H9 (cell line): ENCODE results near the gene OSTN. TPM values are rescaled to one million over a fixed set of nuclear protein-coding genes. Genes with fewer than 3 reads are reported as not detected.

Experiments
- DNase-seq: peaks from one replicate; pipeline ENCODE4 v3.0.0-alpha.2; 2017
- H2AFZ ChIP-seq: one replicate; pipeline ENCODE4 v1.6.1; 2013; ENCODE audit warnings: mild to moderate bottlenecking, low read length, control low read depth, moderate library complexity
- H2AK5ac ChIP-seq: 2 replicates; pipeline ENCODE4 v1.6.1; 2013; ENCODE audit warnings: low read length, control low read depth, mixed read lengths; ENCODE audit not compliant: insufficient read length
- H2BK120ac ChIP-seq: one replicate; pipeline ENCODE4 v1.6.1; 2013; ENCODE audit warnings: low read depth, mild to moderate bottlenecking, low read length, control low read depth, inconsistent platforms; ENCODE audit not compliant: poor library complexity, severe bottlenecking
- H2BK12ac ChIP-seq: 2 replicates; pipeline ENCODE4 v1.6.1; 2013; ENCODE audit warnings: low read length, control low read depth, mixed read lengths, low read depth; ENCODE audit not compliant: insufficient read length
- H2BK15ac ChIP-seq: 2 replicates; pipeline ENCODE4 v1.6.1; 2013; ENCODE audit warnings: low read depth, low read length, control low read depth
- H2BK20ac ChIP-seq: one replicate; pipeline ENCODE4 v1.6.1; 2013; ENCODE audit warnings: low read depth, mild to moderate bottlenecking, low read length, control low read depth, inconsistent platforms; ENCODE audit not compliant: poor library complexity, severe bottlenecking
- H2BK5ac ChIP-seq: 2 replicates; pipeline ENCODE4 v1.6.1; 2013; ENCODE audit warnings: low read length, control low read depth, mixed read lengths; ENCODE audit not compliant: insufficient read length
- H3K14ac ChIP-seq: 2 replicates; pipeline ENCODE4 v1.6.1; 2013; ENCODE audit warnings: low read length, control low read depth; ENCODE audit not compliant: insufficient read depth
- H3K18ac ChIP-seq: 2 replicates; pipeline ENCODE4 v1.6.1; 2013; ENCODE audit warnings: low read depth, mild to moderate bottlenecking, mixed read lengths, low read length, control low read depth; ENCODE audit not compliant: insufficient read length
- H3K23ac ChIP-seq: 2 replicates; pipeline ENCODE4 v1.6.1; 2013; ENCODE audit warnings: low read length, control low read depth, mixed read lengths, low read depth; ENCODE audit not compliant: insufficient read length
- H3K23me2 ChIP-seq: 2 replicates; pipeline ENCODE4 v1.6.1; 2013; ENCODE audit warnings: low read depth, mild to moderate bottlenecking, mixed read lengths, low read length, control low read depth; ENCODE audit not compliant: insufficient read length, poor library complexity, severe bottlenecking
- H3K27ac ChIP-seq: 2 replicates; pipeline ENCODE4 v1.5.1; 2013; ENCODE audit warnings: low read length, control low read depth, mixed read lengths, low read depth; ENCODE audit not compliant: insufficient read length
- H3K27me3 ChIP-seq: 2 replicates; pipeline ENCODE4 v1.6.1; 2013; ENCODE audit warnings: low read length, control low read depth, inconsistent platforms; ENCODE audit not compliant: insufficient read depth
- H3K4ac ChIP-seq: 2 replicates; pipeline ENCODE4 v1.6.1; 2013; ENCODE audit warnings: low read depth, mild to moderate bottlenecking, control low read depth, inconsistent platforms, low read length, moderate library complexity
- H3K4me1 ChIP-seq: 2 replicates; pipeline ENCODE4 v1.6.1; 2013; ENCODE audit warnings: low read length, control low read depth, inconsistent platforms; ENCODE audit not compliant: insufficient read depth
- H3K4me2 ChIP-seq: 2 replicates; pipeline ENCODE4 v1.6.1; 2013; ENCODE audit warnings: low read length, control low read depth, mixed read lengths; ENCODE audit not compliant: insufficient read length, insufficient read depth
- H3K56ac ChIP-seq: 2 replicates; pipeline ENCODE4 v1.6.1; 2013; ENCODE audit warnings: low read depth, mild to moderate bottlenecking, mixed read lengths, low read length, control low read depth; ENCODE audit not compliant: insufficient read length
- H3K79me1 ChIP-seq: 2 replicates; pipeline ENCODE4 v1.6.1; 2013; ENCODE audit warnings: low read depth, mild to moderate bottlenecking, moderate library complexity, low read length, control low read depth, inconsistent platforms; ENCODE audit not compliant: insufficient read depth, poor library complexity, severe bottlenecking
- H3K79me2 ChIP-seq: 2 replicates; pipeline ENCODE4 v1.6.1; 2013; ENCODE audit warnings: low read length, control low read depth, inconsistent platforms; ENCODE audit not compliant: insufficient read depth
- H3K9ac ChIP-seq: 2 replicates; pipeline ENCODE4 v1.6.1; 2013; ENCODE audit warnings: low read length, control low read depth, mixed read lengths; ENCODE audit not compliant: insufficient read length; ENCODE audit errors: extremely low read depth
- H3K9me3 ChIP-seq: one replicate; pipeline ENCODE4 v1.6.1; 2013; ENCODE audit warnings: low read depth, low read length, inconsistent platforms; ENCODE audit not compliant: control insufficient read depth
- H3T11ph ChIP-seq: one replicate; pipeline ENCODE4 v1.6.1; 2013; ENCODE audit warnings: mild to moderate bottlenecking, low read length, control low read depth, inconsistent platforms
- H4K20me1 ChIP-seq: one replicate; pipeline ENCODE4 v1.6.1; 2013; ENCODE audit not compliant: control insufficient read depth, insufficient read length, insufficient read depth
- H4K5ac ChIP-seq: 2 replicates; pipeline ENCODE4 v1.6.1; 2013; ENCODE audit warnings: low read depth, mild to moderate bottlenecking, mixed read lengths, low read length, control low read depth; ENCODE audit not compliant: insufficient read length
- H4K8ac ChIP-seq: replicated peaks from 2 replicates; pipeline ENCODE4 v1.6.1; 2013; ENCODE audit warnings: low read length, control low read depth, mixed read lengths, low read depth; ENCODE audit not compliant: insufficient read length
- H4K91ac ChIP-seq: 2 replicates; pipeline ENCODE4 v1.6.1; 2013; ENCODE audit warnings: low read depth, mild to moderate bottlenecking, moderate library complexity, mixed read lengths, low read length, control low read depth; ENCODE audit not compliant: insufficient read length
- H3K27ac Mint-ChIP-seq, 3 experiments: 2 replicates in 2 of 3; 3 replicates in 1 of 3; pipeline ENCODE4 v1.8.0; 2020 to 2021; ENCODE audit warnings: mixed read lengths in 3 of 3, mild to moderate bottlenecking in 1 of 3, moderate library complexity in 1 of 3
- H3K27me3 Mint-ChIP-seq: 2 replicates; pipeline ENCODE4 v1.8.0; 2021; ENCODE audit warnings: low read depth, mild to moderate bottlenecking, moderate library complexity, mixed read lengths
- H3K36me3 Mint-ChIP-seq, 3 experiments: 2 replicates in 2 of 3; 3 replicates in 1 of 3; pipeline ENCODE4 v1.8.0; 2020 to 2021; ENCODE audit warnings: low read depth in 3 of 3, mixed read lengths in 3 of 3; ENCODE audit not compliant: insufficient read depth in 1 of 3
- H3K4me1 Mint-ChIP-seq, 2 experiments: 2 replicates each; pipeline ENCODE4 v1.8.0; 2020; ENCODE audit warnings: mixed read lengths in 2 of 2
- H3K4me3 Mint-ChIP-seq, 2 experiments: 2 replicates in 1 of 2; 3 replicates in 1 of 2; pipeline ENCODE4 v1.8.0; 2020 to 2021; ENCODE audit warnings: mild to moderate bottlenecking in 2 of 2, mixed read lengths in 2 of 2, moderate library complexity in 1 of 2
- H3K9me3 Mint-ChIP-seq, 2 experiments: 2 replicates in 1 of 2; 3 replicates in 1 of 2; pipeline ENCODE4 v1.8.0; 2020; ENCODE audit warnings: mild to moderate bottlenecking in 2 of 2, mixed read lengths in 2 of 2, moderate library complexity in 1 of 2
- CTCF ChIP-seq: fragments of 200-600 bp; sonication (generic); conservative IDR thresholded peaks from 3 replicates; pipeline ENCODE4 v1.8.0; 2021; ENCODE audit warnings: antibody characterized with exemption, mild to moderate bottlenecking
- WGBS: extraction: QIAGEN DNeasy Blood & Tissue Kit; methylation state at CpG from one replicate; pipeline ENCODE4 v1.1.7; 2013; ENCODE audit warnings: missing lambda C conversion rate, low lambda C conversion rate, mixed read lengths; ENCODE audit not compliant: insufficient read length; ENCODE audit errors: extremely low coverage; 5-methylcytosine and 5-hydroxymethylcytosine counted together
- total RNA-seq: library from RNA; stranded (reverse); gene quantifications from 2 replicates; pipeline ENCODE4 v1.2.1, GENCODE V29; 2021

OSTN gene
- total RNA-seq, 1 experiment from 2014 or later, result 0.07 TPM

DNA sequence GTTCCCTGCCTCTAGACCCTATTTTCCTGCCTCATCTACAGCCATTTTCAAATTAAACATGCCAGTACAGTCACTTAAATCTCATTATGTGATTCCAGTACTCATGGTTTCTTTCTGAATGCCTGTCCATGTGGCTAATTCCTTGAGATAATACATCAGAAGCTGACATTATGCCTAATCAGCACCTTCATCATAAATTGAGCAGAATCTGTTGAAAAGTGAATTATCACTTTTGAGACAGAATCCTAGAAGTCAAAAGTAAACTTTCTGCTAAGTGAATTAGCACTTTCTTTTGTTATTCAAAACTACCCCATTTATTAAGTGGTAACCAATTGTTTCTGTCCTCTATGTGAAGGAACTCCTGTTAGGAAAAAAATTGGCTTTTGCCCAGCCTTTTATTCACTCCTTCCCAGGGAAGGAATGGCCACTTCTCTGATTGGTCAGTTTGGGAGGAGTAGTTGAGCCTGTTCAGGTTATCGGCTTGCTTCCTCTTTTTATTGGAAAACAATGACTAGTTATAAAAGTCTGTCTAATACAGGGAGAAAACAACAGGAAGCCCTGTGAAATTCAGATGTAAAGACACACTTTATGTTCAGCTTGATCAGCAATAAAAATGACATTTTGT is 40.5 kb downstream of the OSTN start:
- peak overlapping the region in 2 of 3 experiments; percentile 14 to 79; a peak in 1 of 7 replicates for H3K27ac Mint-ChIP-seq
- no peak overlapping the region for H3K4me2 ChIP-seq
- H2AFZ ChIP-seq, result no peak overlapping the region

More for the DNA sequence above, 40.5 kb downstream of the OSTN start:
- no peak overlapping the region for H4K91ac ChIP-seq
- H3K56ac ChIP-seq, result no peak overlapping the region
- no peak overlapping the region for H3K14ac ChIP-seq
- no peak for DNase-seq
- H4K5ac ChIP-seq, result no peak overlapping the region
- no peak overlapping the region for H4K8ac ChIP-seq
- H3K9ac ChIP-seq, result no peak overlapping the region
- Mint-ChIP-seq H3K4me1 (peaks cover 50 to 53% of the 10 kb centered on the region in 2 experiments), H3K36me3 (no peaks in the 10 kb centered on the region), H3K4me3 (no peak overlapping the region), H3K27me3 (no peaks in the 10 kb centered on the region), H3K9me3 (no peaks in the 10 kb centered on the region)
- no peaks in the 10 kb centered on the region for H3K79me2 ChIP-seq
- H3K27me3 ChIP-seq, result no peaks in the 10 kb centered on the region
- H4K20me1 ChIP-seq, result no peaks in the 10 kb centered on the region
- H2AK5ac ChIP-seq, result no peak overlapping the region
- no CpG with 5 or more reads among the region's 1 CpG for WGBS
- H3K27ac ChIP-seq, result no peak overlapping the region
- no peak overlapping the region for H3K18ac ChIP-seq
- no peak for TF ChIP-seq CTCF
- no peak overlapping the region for H3K23ac ChIP-seq
- no peaks in the 10 kb centered on the region for H3K9me3 ChIP-seq
- no peak overlapping the region for H2BK20ac ChIP-seq
- H3K23me2 ChIP-seq, result no peaks in the 10 kb centered on the region
- H2BK12ac ChIP-seq, result no peak overlapping the region
- no peak overlapping the region for H2BK120ac ChIP-seq
- no peaks in the 10 kb centered on the region; the same call in 1 of the 2 replicates for H3K4me1 ChIP-seq
- no peak overlapping the region for H3K4ac ChIP-seq
- no peak overlapping the region for H2BK5ac ChIP-seq
- H3T11ph ChIP-seq, result no peak overlapping the region
- no peak overlapping the region for H2BK15ac ChIP-seq
- no peaks in the 10 kb centered on the region for H3K79me1 ChIP-seq
